ENCODE results near the gene IGSF8. TPM values are rescaled to one million over a fixed set of nuclear protein-coding genes. Genes with fewer than 3 reads are reported as not detected.

The IGSF8 gene
- total RNA-seq, 2 donors from 2014 or later = 34.5 to 35.9 TPM

DNA sequence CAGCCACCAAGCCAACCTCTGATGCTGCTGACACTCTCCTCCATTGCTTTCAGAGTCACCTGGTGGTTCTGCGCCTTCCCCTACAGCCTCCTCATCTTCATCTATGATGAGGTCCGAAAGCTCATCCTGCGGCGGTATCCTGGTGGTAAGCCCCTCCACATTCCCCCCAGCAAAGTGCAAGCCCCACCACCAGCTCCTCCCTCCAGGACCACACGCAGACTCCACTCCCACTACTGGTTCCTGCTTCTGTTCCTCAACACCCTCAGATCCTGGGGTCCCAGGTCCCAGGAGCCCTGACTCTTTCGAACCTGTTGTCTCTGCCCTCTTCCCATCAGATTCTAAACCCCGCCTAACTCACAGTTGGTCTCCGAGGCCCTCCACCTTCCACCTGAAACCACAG lies 41.4 kb upstream of the IGSF8 start:
- TF ChIP-seq, protein P1, sequence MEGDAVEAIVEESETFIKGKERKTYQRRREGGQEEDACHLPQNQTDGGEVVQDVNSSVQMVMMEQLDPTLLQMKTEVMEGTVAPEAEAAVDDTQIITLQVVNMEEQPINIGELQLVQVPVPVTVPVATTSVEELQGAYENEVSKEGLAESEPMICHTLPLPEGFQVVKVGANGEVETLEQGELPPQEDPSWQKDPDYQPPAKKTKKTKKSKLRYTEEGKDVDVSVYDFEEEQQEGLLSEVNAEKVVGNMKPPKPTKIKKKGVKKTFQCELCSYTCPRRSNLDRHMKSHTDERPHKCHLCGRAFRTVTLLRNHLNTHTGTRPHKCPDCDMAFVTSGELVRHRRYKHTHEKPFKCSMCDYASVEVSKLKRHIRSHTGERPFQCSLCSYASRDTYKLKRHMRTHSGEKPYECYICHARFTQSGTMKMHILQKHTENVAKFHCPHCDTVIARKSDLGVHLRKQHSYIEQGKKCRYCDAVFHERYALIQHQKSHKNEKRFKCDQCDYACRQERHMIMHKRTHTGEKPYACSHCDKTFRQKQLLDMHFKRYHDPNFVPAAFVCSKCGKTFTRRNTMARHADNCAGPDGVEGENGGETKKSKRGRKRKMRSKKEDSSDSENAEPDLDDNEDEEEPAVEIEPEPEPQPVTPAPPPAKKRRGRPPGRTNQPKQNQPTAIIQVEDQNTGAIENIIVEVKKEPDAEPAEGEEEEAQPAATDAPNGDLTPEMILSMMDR (conservative IDR thresholded peaks at IDR 0.05) = no peak
- Histone ChIP-seq H3K9me3 (ENCODE audit: control insufficient read depth, low read length) (no peaks in the 10 kb centered on the region), H3K4me3 (ENCODE audit: low read length) (no peak overlapping the region), H3K4me1 (ENCODE audit: control insufficient read depth, insufficient read depth, low read length) (no peaks in the 10 kb centered on the region), H3K27ac (ENCODE audit: low read depth, low read length) (no peak overlapping the region), H3K27me3 (ENCODE audit: control insufficient read depth, insufficient read depth, low read length, poor library complexity, severe bottlenecking) (no peaks in the 10 kb centered on the region), H3K36me3 (ENCODE audit: control insufficient read depth, insufficient read depth, low read length) (no peaks in the 10 kb centered on the region), H3K9ac (ENCODE audit: extremely low read depth, low read length, poor library complexity, severe bottlenecking) (no peak overlapping the region)
- no peaks in the 10 kb centered on the region for H3K36me3 Mint-ChIP-seq (ENCODE audit: low read depth)
- 95 to 96% methylated on average over 4 to 8 of the region's 8 CpGs for WGBS, 2 experiments (ENCODE audit: insufficient coverage in 1 of 2, insufficient read length in 1 of 2)
- no peaks in the 10 kb centered on the region for H3K9me3 Mint-ChIP-seq
- no peak overlapping the region for H3K27ac Mint-ChIP-seq
- H3K27me3 Mint-ChIP-seq (ENCODE audit: insufficient read depth) = peaks cover 11% of the 10 kb centered on the region
- peaks cover 8% of the 10 kb centered on the region for H3K4me1 Mint-ChIP-seq
- DNase-seq = no peak
- no peak overlapping the region for H3K4me3 Mint-ChIP-seq

DNA sequence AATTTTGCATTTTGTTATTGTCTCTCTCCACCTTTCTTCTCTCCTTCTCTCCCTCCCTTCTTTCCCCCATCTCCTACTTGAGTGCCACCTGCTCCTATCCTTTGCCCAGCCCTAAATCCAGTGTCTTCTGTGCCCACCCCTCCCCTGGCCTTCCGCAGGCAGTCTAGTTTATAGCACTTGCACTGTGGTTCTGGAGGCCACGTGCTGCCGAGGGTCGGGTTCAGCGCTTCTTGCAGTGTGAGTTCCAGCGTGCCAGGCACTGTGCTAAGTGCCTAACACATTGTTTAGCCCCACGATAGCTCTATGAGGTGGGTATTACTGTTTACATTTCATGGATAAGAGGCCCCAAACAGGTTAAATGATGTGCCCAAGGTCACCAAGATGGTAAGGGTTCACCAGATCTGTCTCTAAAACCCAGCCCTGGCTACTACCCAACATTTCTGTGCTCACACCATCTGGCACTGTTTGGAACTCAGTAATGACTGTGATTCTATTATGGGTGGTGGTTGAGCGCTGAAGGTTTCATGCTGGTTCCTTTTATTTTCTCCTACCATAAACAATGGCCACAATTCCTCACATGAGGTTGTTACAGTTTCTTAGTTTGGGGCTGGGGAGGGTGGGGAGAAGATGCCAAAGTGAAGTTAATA lies 38.9 kb upstream of the IGSF8 start:
- no peaks in the 10 kb centered on the region for H3K4me1 Mint-ChIP-seq

DNA sequence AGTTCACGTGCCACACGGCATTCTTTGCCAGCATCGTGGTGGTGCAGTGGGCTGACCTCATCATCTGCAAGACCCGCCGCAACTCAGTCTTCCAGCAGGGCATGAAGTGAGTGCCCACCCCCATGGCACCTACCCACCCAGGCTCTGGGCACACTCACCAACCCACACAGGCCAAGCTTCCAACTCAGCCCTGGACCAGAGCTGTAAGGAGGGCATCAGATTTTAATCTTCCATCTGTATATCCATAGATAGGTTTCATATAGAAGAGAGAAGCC lies 38.4 kb upstream of the IGSF8 start:
- Mint-ChIP-seq H3K36me3 (ENCODE audit: low read depth) (no peaks in the 10 kb centered on the region), H3K4me3 (no peak overlapping the region), H3K4me1 (no peaks in the 10 kb centered on the region), H3K27me3 (ENCODE audit: insufficient read depth) (peaks cover 6% of the 10 kb centered on the region), H3K27ac (no peak overlapping the region), H3K9me3 (no peaks in the 10 kb centered on the region)
- no peak for DNase-seq
- Histone ChIP-seq H3K9me3 (ENCODE audit: control insufficient read depth, low read length) (no peaks in the 10 kb centered on the region), H3K36me3 (ENCODE audit: control insufficient read depth, insufficient read depth, low read length) (no peaks in the 10 kb centered on the region), H3K4me3 (ENCODE audit: low read length) (no peak overlapping the region), H3K27ac (ENCODE audit: low read depth, low read length) (no peak overlapping the region), H3K4me1 (ENCODE audit: control insufficient read depth, insufficient read depth, low read length) (no peaks in the 10 kb centered on the region), H3K9ac (ENCODE audit: extremely low read depth, low read length, poor library complexity, severe bottlenecking) (no peak overlapping the region), H3K27me3 (ENCODE audit: control insufficient read depth, insufficient read depth, low read length, poor library complexity, severe bottlenecking) (no peaks in the 10 kb centered on the region)
- WGBS, 2 experiments (ENCODE audit: insufficient coverage in 1 of 2, insufficient read length in 1 of 2) = 92 to 100% methylated on average over 2 to 5 of the region's 5 CpGs
- TF ChIP-seq, protein P1 (conservative IDR thresholded peaks at IDR 0.05) = no peak

More for the DNA sequence above, 38.9 kb upstream of the IGSF8 start:
- H3K9ac ChIP-seq (ENCODE audit: extremely low read depth, low read length, poor library complexity, severe bottlenecking) = no peak overlapping the region
- no peaks in the 10 kb centered on the region for H3K9me3 ChIP-seq (ENCODE audit: control insufficient read depth, low read length)
- TF ChIP-seq, protein P1 (conservative IDR thresholded peaks at IDR 0.05) = no peak
- H3K9me3 Mint-ChIP-seq = no peaks in the 10 kb centered on the region
- no peaks in the 10 kb centered on the region for H3K27me3 ChIP-seq (ENCODE audit: control insufficient read depth, insufficient read depth, low read length, poor library complexity, severe bottlenecking)
- no peak for DNase-seq
- H3K4me3 Mint-ChIP-seq = no peak overlapping the region
- H3K36me3 Mint-ChIP-seq (ENCODE audit: low read depth) = no peaks in the 10 kb centered on the region
- no peak overlapping the region for H3K4me3 ChIP-seq (ENCODE audit: low read length)
- H3K4me1 ChIP-seq (ENCODE audit: control insufficient read depth, insufficient read depth, low read length) = no peaks in the 10 kb centered on the region
- no peak overlapping the region for H3K27ac Mint-ChIP-seq
- peaks cover 7% of the 10 kb centered on the region for H3K27me3 Mint-ChIP-seq (ENCODE audit: insufficient read depth)
- no peaks in the 10 kb centered on the region for H3K36me3 ChIP-seq (ENCODE audit: control insufficient read depth, insufficient read depth, low read length)
- 92 to 96% methylated on average over 6 to 7 of the region's 8 CpGs for WGBS, 2 experiments (ENCODE audit: insufficient coverage in 1 of 2, insufficient read length in 1 of 2)
- no peak overlapping the region for H3K27ac ChIP-seq (ENCODE audit: low read depth, low read length)

Measured in endodermal cell (in vitro differentiated cells).